ENCODE results near the gene ZNF354C. TPM values are rescaled to one million over a fixed set of nuclear protein-coding genes. Genes with fewer than 3 reads are reported as not detected.

The ZNF354C gene
- total RNA-seq, 5 donors from 2014 or later (not counting 1 experiment from before 2014, with no cell fraction given): 5.3 to 9.3 (median 8.1) TPM

DNA sequence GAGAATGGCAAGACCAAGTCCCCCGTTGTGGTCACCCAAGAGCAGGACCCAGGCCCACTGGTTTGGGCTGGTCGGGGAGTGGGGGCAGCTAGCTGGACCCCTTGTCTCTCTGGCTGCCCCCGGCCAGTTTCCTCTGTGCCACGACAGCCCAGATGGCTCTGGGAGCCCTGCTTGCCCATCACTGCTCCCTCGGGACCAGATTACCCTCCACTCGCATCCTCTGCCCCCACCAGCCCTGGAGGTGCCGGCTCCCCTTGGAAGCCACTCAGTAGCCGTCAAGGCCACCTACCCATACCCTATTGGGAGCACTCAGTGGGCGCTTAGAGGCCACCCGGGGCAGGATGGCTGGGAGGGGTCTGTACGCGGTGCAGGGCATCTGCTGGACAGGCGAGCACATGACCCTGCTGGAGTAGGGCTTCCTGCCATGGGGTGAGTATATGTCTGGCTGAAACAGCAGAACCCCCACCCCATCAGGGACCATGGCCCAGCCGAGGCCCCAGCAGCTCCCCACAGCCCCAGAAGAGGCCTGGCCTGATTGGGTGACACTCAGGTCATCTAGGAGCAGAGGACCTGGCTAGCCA, 70.0 kb downstream of the ZNF354C start:
- no peaks in the 10 kb centered on the region for H3K36me3 Mint-ChIP-seq

DNA sequence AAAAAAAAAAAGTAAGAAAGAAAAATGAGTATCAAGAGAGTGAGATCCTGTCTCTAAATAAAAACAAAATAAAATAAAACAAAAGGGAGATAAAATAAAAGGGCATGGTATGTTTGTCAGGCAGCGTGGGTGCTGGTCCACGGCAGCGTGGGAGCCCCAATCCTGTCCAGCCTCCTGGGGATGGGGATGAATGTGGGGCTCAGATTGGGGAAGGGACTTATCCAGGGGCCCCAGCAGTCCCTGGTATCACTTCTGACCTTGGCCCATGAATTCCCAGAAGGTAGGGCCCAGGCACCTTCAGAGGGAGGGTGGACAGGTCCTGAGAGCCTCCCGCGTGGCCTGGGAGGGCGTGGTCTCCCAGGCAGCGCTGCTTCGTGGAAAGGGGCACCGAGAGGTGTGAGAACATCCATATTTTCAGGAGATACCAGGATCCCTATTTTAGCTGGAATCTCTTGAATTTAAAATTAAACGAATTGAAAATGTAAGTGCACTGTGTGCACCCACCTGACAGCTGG, 71.2 kb downstream of the ZNF354C start:
- ATAC-seq (replicated peaks in 1 of 4) (no peak), DNase-seq (no peak)
- Mint-ChIP-seq H3K4me3 (no peak overlapping the region), H3K9me3 (no peaks in the 10 kb centered on the region), H3K4me1 (no peaks in the 10 kb centered on the region), H3K27me3 (peaks cover 0 to 4% of the 10 kb centered on the region in 2 donors), H3K36me3 (no peaks in the 10 kb centered on the region), H3K27ac (no peak overlapping the region)
- WGBS (ENCODE audit: insufficient coverage): 81% methylated on average over 10 of the region's 10 CpGs
- Histone ChIP-seq H3K4me1 (ENCODE audit: control insufficient read depth in 1 of 2, extremely low read depth in 1 of 2, insufficient read depth in 2 of 2, low read length in 2 of 2) (no peaks in the 10 kb centered on the region), H3K27ac (ENCODE audit: low read length) (no peak overlapping the region), H3K4me3 (ENCODE audit: control insufficient read depth in 1 of 2, extremely low read depth in 1 of 2, low read length in 1 of 2) (no peak overlapping the region), H3K27me3 (replicated peaks in 1 of 2; ENCODE audit: control insufficient read depth in 2 of 2, extremely low read depth in 1 of 2, insufficient read depth in 2 of 2, low read length in 1 of 2) (peaks cover 0 to 4% of the 10 kb centered on the region in 2 experiments), H3K36me3 (ENCODE audit: control insufficient read depth in 2 of 2, extremely low read depth in 1 of 2, insufficient read depth in 1 of 2, low read length in 1 of 2) (no peaks in the 10 kb centered on the region), H3K9me3 (no peaks in the 10 kb centered on the region)
- POLR2A ChIA-PET: no interaction called here
- CTCF ChIA-PET: no interaction called here

More for the DNA sequence above, 70.0 kb downstream of the ZNF354C start:
- H3K27ac ChIP-seq (ENCODE audit: low read length): no peak overlapping the region
- no peaks in the 10 kb centered on the region for H3K36me3 ChIP-seq (ENCODE audit: control insufficient read depth in 2 of 2, extremely low read depth in 1 of 2, insufficient read depth in 1 of 2, low read length in 1 of 2)
- H3K27me3 ChIP-seq (replicated peaks in 1 of 2; ENCODE audit: control insufficient read depth in 2 of 2, extremely low read depth in 1 of 2, insufficient read depth in 2 of 2, low read length in 1 of 2): no peaks in the 10 kb centered on the region
- Mint-ChIP-seq H3K4me3 (no peak overlapping the region), H3K4me1 (no peaks in the 10 kb centered on the region), H3K9me3 (no peaks in the 10 kb centered on the region), H3K27ac (no peak overlapping the region), H3K27me3 (peaks cover 0 to 4% of the 10 kb centered on the region in 2 donors)
- no peaks in the 10 kb centered on the region for H3K9me3 ChIP-seq
- ATAC-seq (replicated peaks in 1 of 4): no peak
- CTCF ChIA-PET: no interaction called here
- H3K4me3 ChIP-seq (ENCODE audit: control insufficient read depth in 1 of 2, extremely low read depth in 1 of 2, low read length in 1 of 2): no peak overlapping the region
- POLR2A ChIA-PET: no interaction called here
- WGBS (ENCODE audit: insufficient coverage): 69% methylated on average over 4 of the region's 14 CpGs
- DNase-seq: no peak
- H3K4me1 ChIP-seq (ENCODE audit: control insufficient read depth in 1 of 2, extremely low read depth in 1 of 2, insufficient read depth in 2 of 2, low read length in 2 of 2): no peaks in the 10 kb centered on the region

DNA sequence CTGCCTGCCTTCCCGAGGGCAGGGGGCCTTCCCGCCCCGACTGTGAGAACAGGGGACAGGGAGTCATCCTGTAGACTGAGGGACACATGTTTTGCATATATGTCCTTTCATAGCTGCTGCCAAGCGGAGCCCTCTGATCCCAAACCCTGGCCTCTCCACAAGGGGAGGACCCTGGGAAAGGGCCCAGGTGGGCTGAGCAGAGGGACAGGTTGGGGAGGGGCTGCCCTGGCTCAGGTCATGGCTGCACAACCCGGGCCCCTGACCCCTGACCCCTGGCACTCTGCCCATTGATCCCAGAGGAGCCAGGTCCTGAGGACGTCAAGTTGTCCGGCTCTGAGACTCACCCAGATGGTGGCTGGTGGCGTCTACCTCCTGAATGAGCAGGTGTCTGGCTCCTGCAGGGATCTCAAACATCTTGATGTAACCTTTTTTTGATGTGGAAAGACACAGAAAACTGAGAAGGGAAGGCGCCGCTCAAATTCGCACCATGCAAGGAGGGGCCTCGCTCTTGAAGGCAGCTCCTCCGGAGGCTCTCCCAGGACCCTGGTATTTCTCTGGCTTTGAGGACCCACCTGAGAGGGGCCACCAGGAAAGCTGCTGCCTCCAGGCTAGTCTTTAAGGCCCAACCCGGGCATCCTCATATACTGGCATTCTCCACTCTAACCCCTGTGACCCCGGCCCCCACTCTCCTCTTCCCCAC, 71.9 kb downstream of the ZNF354C start:
- H3K4me1 Mint-ChIP-seq: no peaks in the 10 kb centered on the region
- ChIA-PET CTCF (interaction anchor here in 1 of 2 donors (0.6 kb wide), 1 partner anchor 397 kb away, joined by 7 read pairs; no protein-coding TSS in a partner anchor), POLR2A (no interaction called here)
- no peak overlapping the region for H3K4me3 ChIP-seq (ENCODE audit: control insufficient read depth in 1 of 2, extremely low read depth in 1 of 2, low read length in 1 of 2)
- no peaks in the 10 kb centered on the region for H3K4me1 ChIP-seq (ENCODE audit: control insufficient read depth in 1 of 2, extremely low read depth in 1 of 2, insufficient read depth in 2 of 2, low read length in 2 of 2)
- no peaks in the 10 kb centered on the region for H3K36me3 Mint-ChIP-seq
- no peak overlapping the region for H3K4me3 Mint-ChIP-seq
- H3K9me3 Mint-ChIP-seq: no peaks in the 10 kb centered on the region
- H3K27me3 ChIP-seq (replicated peaks in 1 of 2; ENCODE audit: control insufficient read depth in 2 of 2, extremely low read depth in 1 of 2, insufficient read depth in 2 of 2, low read length in 1 of 2): peaks cover 0 to 4% of the 10 kb centered on the region in 2 experiments
- no peaks in the 10 kb centered on the region for H3K9me3 ChIP-seq
- H3K27ac ChIP-seq (ENCODE audit: low read length): no peak overlapping the region
- 81% methylated on average over 15 of the region's 15 CpGs for WGBS (ENCODE audit: insufficient coverage)
- H3K27me3 Mint-ChIP-seq: peaks cover 0 to 4% of the 10 kb centered on the region in 2 donors
- H3K36me3 ChIP-seq (ENCODE audit: control insufficient read depth in 2 of 2, extremely low read depth in 1 of 2, insufficient read depth in 1 of 2, low read length in 1 of 2): no peaks in the 10 kb centered on the region
- ATAC-seq (replicated peaks in 1 of 4) (no peak), DNase-seq (no peak)
- H3K27ac Mint-ChIP-seq: no peak overlapping the region

DNA sequence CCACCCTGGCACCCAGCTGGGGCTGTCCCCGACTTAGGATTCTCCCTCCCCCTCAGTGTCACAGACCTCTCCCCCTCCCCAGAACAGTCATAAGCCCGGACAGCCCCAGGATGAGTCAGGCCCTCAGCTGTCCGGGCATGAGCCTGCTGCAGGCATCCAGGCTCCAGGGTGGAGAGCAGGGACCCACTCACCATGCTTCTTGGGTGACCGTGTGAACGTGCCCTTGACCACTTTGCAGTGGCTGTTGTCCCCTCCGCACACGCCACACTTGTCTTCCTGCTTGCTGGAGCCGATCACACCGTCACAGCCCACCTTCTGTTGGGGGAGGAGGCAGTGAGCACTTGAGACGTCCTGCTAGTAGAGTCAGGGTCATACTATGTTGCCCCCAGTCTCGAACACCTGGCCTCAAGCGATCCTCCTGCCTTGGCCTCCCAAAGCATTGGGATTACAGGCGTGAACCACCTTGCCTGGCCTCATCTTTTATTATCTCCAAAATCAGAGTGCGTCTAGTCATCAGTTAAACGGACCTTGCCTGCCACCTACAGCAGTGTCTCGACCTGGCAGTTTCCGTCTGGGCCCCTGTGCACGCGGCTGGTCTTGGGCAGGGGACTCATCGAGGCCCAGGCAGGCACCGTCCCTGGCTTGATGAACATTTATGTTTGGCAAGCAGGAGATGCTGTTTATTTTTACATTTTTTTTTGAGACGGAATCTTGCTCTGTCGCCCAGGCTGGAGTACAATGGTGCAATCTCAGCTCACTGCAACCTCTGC, 72.6 kb downstream of the ZNF354C start:
- Histone ChIP-seq H3K27ac (ENCODE audit: low read length) (no peak overlapping the region), H3K4me3 (ENCODE audit: control insufficient read depth in 1 of 2, extremely low read depth in 1 of 2, low read length in 1 of 2) (no peak overlapping the region), H3K9me3 (no peaks in the 10 kb centered on the region), H3K27me3 (replicated peaks in 1 of 2; ENCODE audit: control insufficient read depth in 2 of 2, extremely low read depth in 1 of 2, insufficient read depth in 2 of 2, low read length in 1 of 2) (peaks cover 0 to 5% of the 10 kb centered on the region in 2 experiments), H3K36me3 (ENCODE audit: control insufficient read depth in 2 of 2, extremely low read depth in 1 of 2, insufficient read depth in 1 of 2, low read length in 1 of 2) (no peaks in the 10 kb centered on the region), H3K4me1 (ENCODE audit: control insufficient read depth in 1 of 2, extremely low read depth in 1 of 2, insufficient read depth in 2 of 2, low read length in 2 of 2) (no peaks in the 10 kb centered on the region)
- H3K9me3 Mint-ChIP-seq: no peaks in the 10 kb centered on the region
- H3K27me3 Mint-ChIP-seq: peaks cover 0 to 3% of the 10 kb centered on the region in 2 donors
- DNase-seq (no peak), ATAC-seq (replicated peaks in 1 of 4) (no peak)
- no peaks in the 10 kb centered on the region for H3K4me1 Mint-ChIP-seq
- POLR2A ChIA-PET: no interaction called here
- no peak overlapping the region for H3K27ac Mint-ChIP-seq
- H3K36me3 Mint-ChIP-seq: no peaks in the 10 kb centered on the region
- no peak overlapping the region for H3K4me3 Mint-ChIP-seq
- CTCF ChIA-PET: interaction anchor here in 1 of 2 donors (0.6 kb wide), 1 partner anchor 398 kb away, joined by 7 read pairs; no protein-coding TSS in a partner anchor
- 84% methylated on average over 18 of the region's 23 CpGs for WGBS (ENCODE audit: insufficient coverage)

Other genes starting within 250 kb of the ZNF354C start
- gene ZNF354B, start 200.4 kb upstream of the ZNF354C start, total RNA-seq: 10 to 100 TPM; 14.5 to 37.8 (median 32.5) TPM
- 1 to 10 TPM in 3 of 5 donors, under 1 TPM in 2; 0.65 to 1.8 (median 1.1) TPM for gene ZFP2, start 164.5 kb upstream of the ZNF354C start, total RNA-seq
- gene ZNF454, start 119.2 kb upstream of the ZNF354C start, total RNA-seq: under 1 TPM in 2 of 5 donors, not detected in 3; 0.09 to 0.23 TPM
- not detected for gene GRM6, start 65.1 kb upstream of the ZNF354C start, total RNA-seq
- gene ZNF879, start 36.6 kb upstream of the ZNF354C start, total RNA-seq: 10 to 100 TPM in 3 of 5 donors, 1 to 10 TPM in 2; 6.5 to 15.2 (median 10.7) TPM